ENCODE measurements around the gene EPHB2.

Gene EPHB2

GRCh38 chr1:22721122-22721873, 10.7 kb downstream of the EPHB2 start:
- Histone ChIP-seq H3K9me3 (ENCODE audit: control extremely low read depth in 1 of 5, control insufficient read depth in 4 of 5, insufficient read depth in 2 of 5, low read depth in 1 of 5, low read length in 4 of 5) (no peaks in the 10 kb centered on the region), H3K27me3 (replicated peaks in 2 of 5; ENCODE audit: control insufficient read depth in 4 of 5, insufficient read depth in 5 of 5, low read length in 4 of 5) (peaks cover 0 to 20% (median 10%) of the 10 kb centered on the region in 5 experiments), H3K36me3 (ENCODE audit: control insufficient read depth in 4 of 4, insufficient read depth in 4 of 4, low read length in 3 of 4) (no peaks in the 10 kb centered on the region), H3K4me1 (ENCODE audit: control extremely low read depth in 1 of 4, control insufficient read depth in 4 of 4, insufficient read depth in 4 of 4, low read length in 3 of 4) (no peaks in the 10 kb centered on the region), H3K4me3 (ENCODE audit: control insufficient read depth in 1 of 7, extremely low read depth in 1 of 7, insufficient read depth in 4 of 7, low read depth in 2 of 7, low read length in 6 of 7) (no peak overlapping the region), H3K27ac (ENCODE audit: insufficient read depth in 1 of 2, low read depth in 1 of 2, low read length in 2 of 2, poor library complexity in 1 of 2, severe bottlenecking in 2 of 2) (no peak overlapping the region)
- WGBS (ENCODE audit: insufficient coverage), result 97% methylated on average over 10 of the region's 10 CpGs
- no peak for DNase-seq
- CTCF ChIA-PET, result no interaction called here
- POLR2A ChIA-PET, result no interaction called here

- Histone ChIP-seq H3K27me3 (replicated peaks in 2 of 5; ENCODE audit: control insufficient read depth in 4 of 5, insufficient read depth in 5 of 5, low read length in 4 of 5) (peaks cover 0 to 20% (median 8%) of the 10 kb centered on the region in 5 experiments), H3K4me3 (ENCODE audit: control insufficient read depth in 1 of 7, extremely low read depth in 1 of 7, insufficient read depth in 4 of 7, low read depth in 2 of 7, low read length in 6 of 7) (no peak overlapping the region), H3K9me3 (ENCODE audit: control extremely low read depth in 1 of 5, control insufficient read depth in 4 of 5, insufficient read depth in 2 of 5, low read depth in 1 of 5, low read length in 4 of 5) (no peaks in the 10 kb centered on the region), H3K36me3 (ENCODE audit: control insufficient read depth in 4 of 4, insufficient read depth in 4 of 4, low read length in 3 of 4) (no peaks in the 10 kb centered on the region), H3K4me1 (ENCODE audit: control extremely low read depth in 1 of 4, control insufficient read depth in 4 of 4, insufficient read depth in 4 of 4, low read length in 3 of 4) (no peaks in the 10 kb centered on the region), H3K27ac (ENCODE audit: insufficient read depth in 1 of 2, low read depth in 1 of 2, low read length in 2 of 2, poor library complexity in 1 of 2, severe bottlenecking in 2 of 2) (no peak overlapping the region)
- CTCF ChIA-PET, result interaction anchor here (1.2 to 1.9 kb wide), 2 partner anchors 9 to 19 kb away, joined by 4 to 7 read pairs; no protein-coding TSS in a partner anchor
- WGBS (ENCODE audit: insufficient coverage), result 85% methylated on average over 24 of the region's 26 CpGs
- DNase-seq, result no peak
- POLR2A ChIA-PET, result interaction anchor here (1.3 kb wide), 1 partner anchor 11 kb away, joined by 3 read pairs; no protein-coding TSS in a partner anchor
These were observed 12.4 kb downstream of the EPHB2 start for GRCh38 chr1:22722901-22723550.

GRCh38 chr1:22727873-22728272, 17.2 kb downstream of the EPHB2 start:
- H3K4me3 ChIP-seq (ENCODE audit: control insufficient read depth in 1 of 7, extremely low read depth in 1 of 7, insufficient read depth in 4 of 7, low read depth in 2 of 7, low read length in 6 of 7), result no peak overlapping the region
- no peak for DNase-seq
- no peaks in the 10 kb centered on the region for H3K36me3 ChIP-seq (ENCODE audit: control insufficient read depth in 4 of 4, insufficient read depth in 4 of 4, low read length in 3 of 4)
- ChIA-PET CTCF (no interaction called here), POLR2A (no interaction called here)
- peaks cover 0 to 20% (median 8%) of the 10 kb centered on the region in 5 experiments for H3K27me3 ChIP-seq (replicated peaks in 2 of 5; ENCODE audit: control insufficient read depth in 4 of 5, insufficient read depth in 5 of 5, low read length in 4 of 5)
- no peaks in the 10 kb centered on the region for H3K4me1 ChIP-seq (ENCODE audit: control extremely low read depth in 1 of 4, control insufficient read depth in 4 of 4, insufficient read depth in 4 of 4, low read length in 3 of 4)
- no peaks in the 10 kb centered on the region for H3K9me3 ChIP-seq (ENCODE audit: control extremely low read depth in 1 of 5, control insufficient read depth in 4 of 5, insufficient read depth in 2 of 5, low read depth in 1 of 5, low read length in 4 of 5)
- no peak overlapping the region for H3K27ac ChIP-seq (ENCODE audit: insufficient read depth in 1 of 2, low read depth in 1 of 2, low read length in 2 of 2, poor library complexity in 1 of 2, severe bottlenecking in 2 of 2)
- WGBS (ENCODE audit: insufficient coverage), result 100% methylated on average over 1 of the region's 2 CpGs

GRCh38 chr1:22728751-22729399, 18.2 kb downstream of the EPHB2 start:
- Histone ChIP-seq H3K36me3 (ENCODE audit: control insufficient read depth in 4 of 4, insufficient read depth in 4 of 4, low read length in 3 of 4) (no peaks in the 10 kb centered on the region), H3K27me3 (replicated peaks in 2 of 5; ENCODE audit: control insufficient read depth in 4 of 5, insufficient read depth in 5 of 5, low read length in 4 of 5) (peaks cover 0 to 16% (median 7%) of the 10 kb centered on the region in 5 experiments), H3K4me1 (ENCODE audit: control extremely low read depth in 1 of 4, control insufficient read depth in 4 of 4, insufficient read depth in 4 of 4, low read length in 3 of 4) (no peaks in the 10 kb centered on the region), H3K27ac (ENCODE audit: insufficient read depth in 1 of 2, low read depth in 1 of 2, low read length in 2 of 2, poor library complexity in 1 of 2, severe bottlenecking in 2 of 2) (no peak overlapping the region), H3K9me3 (ENCODE audit: control extremely low read depth in 1 of 5, control insufficient read depth in 4 of 5, insufficient read depth in 2 of 5, low read depth in 1 of 5, low read length in 4 of 5) (no peaks in the 10 kb centered on the region), H3K4me3 (ENCODE audit: control insufficient read depth in 1 of 7, extremely low read depth in 1 of 7, insufficient read depth in 4 of 7, low read depth in 2 of 7, low read length in 6 of 7) (no peak overlapping the region)
- ChIA-PET POLR2A (no interaction called here), CTCF (no interaction called here)
- no peak for DNase-seq
- 93% methylated on average over 8 of the region's 14 CpGs for WGBS (ENCODE audit: insufficient coverage)

GRCh38 chr1:22729400-22729773, 18.7 kb downstream of the EPHB2 start:
- no peak for DNase-seq
- H3K36me3 ChIP-seq (ENCODE audit: control insufficient read depth in 4 of 4, insufficient read depth in 4 of 4, low read length in 3 of 4), result no peaks in the 10 kb centered on the region
- H3K4me1 ChIP-seq (ENCODE audit: control extremely low read depth in 1 of 4, control insufficient read depth in 4 of 4, insufficient read depth in 4 of 4, low read length in 3 of 4), result no peaks in the 10 kb centered on the region
- no peak overlapping the region for H3K27ac ChIP-seq (ENCODE audit: insufficient read depth in 1 of 2, low read depth in 1 of 2, low read length in 2 of 2, poor library complexity in 1 of 2, severe bottlenecking in 2 of 2)
- H3K27me3 ChIP-seq (replicated peaks in 2 of 5; ENCODE audit: control insufficient read depth in 4 of 5, insufficient read depth in 5 of 5, low read length in 4 of 5), result peaks cover 0 to 13% (median 5%) of the 10 kb centered on the region in 5 experiments
- ChIA-PET CTCF (no interaction called here), POLR2A (no interaction called here)
- H3K4me3 ChIP-seq (ENCODE audit: control insufficient read depth in 1 of 7, extremely low read depth in 1 of 7, insufficient read depth in 4 of 7, low read depth in 2 of 7, low read length in 6 of 7), result no peak overlapping the region
- no peaks in the 10 kb centered on the region for H3K9me3 ChIP-seq (ENCODE audit: control extremely low read depth in 1 of 5, control insufficient read depth in 4 of 5, insufficient read depth in 2 of 5, low read depth in 1 of 5, low read length in 4 of 5)
- WGBS (ENCODE audit: insufficient coverage), result 89% methylated on average over 1 of the region's 1 CpG

- no peak for DNase-seq
- ChIA-PET CTCF (no interaction called here), POLR2A (no interaction called here)
- Histone ChIP-seq H3K27ac (ENCODE audit: insufficient read depth in 1 of 2, low read depth in 1 of 2, low read length in 2 of 2, poor library complexity in 1 of 2, severe bottlenecking in 2 of 2) (no peak overlapping the region), H3K27me3 (replicated peaks in 2 of 5; ENCODE audit: control insufficient read depth in 4 of 5, insufficient read depth in 5 of 5, low read length in 4 of 5) (peaks cover 0 to 8% (median 3%) of the 10 kb centered on the region in 5 experiments), H3K9me3 (ENCODE audit: control extremely low read depth in 1 of 5, control insufficient read depth in 4 of 5, insufficient read depth in 2 of 5, low read depth in 1 of 5, low read length in 4 of 5) (no peaks in the 10 kb centered on the region), H3K4me1 (ENCODE audit: control extremely low read depth in 1 of 4, control insufficient read depth in 4 of 4, insufficient read depth in 4 of 4, low read length in 3 of 4) (no peaks in the 10 kb centered on the region), H3K36me3 (ENCODE audit: control insufficient read depth in 4 of 4, insufficient read depth in 4 of 4, low read length in 3 of 4) (no peaks in the 10 kb centered on the region), H3K4me3 (ENCODE audit: control insufficient read depth in 1 of 7, extremely low read depth in 1 of 7, insufficient read depth in 4 of 7, low read depth in 2 of 7, low read length in 6 of 7) (no peak overlapping the region)
- WGBS (ENCODE audit: insufficient coverage), result 100% methylated on average over 4 of the region's 7 CpGs
These were observed 19.3 kb downstream of the EPHB2 start for GRCh38 chr1:22729912-22730311.
